HG03558 (cell line): ENCODE results near the gene ME3.
"Not testable (repeated sequence)": the region's sequence is repeated elsewhere in the genome, so short reads cannot be mapped to it uniquely, and the experiment has no call there.

Experiments used
- ATAC-seq: cut with Tn5 transposase; IDR thresholded peaks from one replicate; pipeline ENCODE4 v1.9.1; 2021; ENCODE audit warnings: moderate number of reproducible peaks; ENCODE audit not compliant: unreplicated experiment; ENCODE audit errors: extremely low read depth

ME3 gene

GRCh38 chr11:86416951-86417350, 255.5 kb downstream of the ME3 start:
- ATAC-seq = not testable (repeated sequence)

GRCh38 chr11:86416494-86416893, 255.9 kb downstream of the ME3 start:
- ATAC-seq = no peak

GRCh38 chr11:86415026-86415425, 257.4 kb downstream of the ME3 start:
- no peak for ATAC-seq

- no peak for ATAC-seq
These were observed 258.4 kb downstream of the ME3 start for GRCh38 chr11:86414032-86414431.

GRCh38 chr11:86408845-86409244, 263.6 kb downstream of the ME3 start:
- no peak for ATAC-seq

- no peak for ATAC-seq
These were observed 269.0 kb downstream of the ME3 start for GRCh38 chr11:86403458-86403857.

GRCh38 chr11:86398106-86398505, 274.3 kb downstream of the ME3 start:
- ATAC-seq = no peak

GRCh38 chr11:86397351-86397750, 275.1 kb downstream of the ME3 start:
- no peak for ATAC-seq

GRCh38 chr11:86396396-86396795, 276.0 kb downstream of the ME3 start:
- ATAC-seq = no peak

- no peak for ATAC-seq
These were observed 277.3 kb downstream of the ME3 start for GRCh38 chr11:86395061-86395551.
